ENCODE results near the gene FOXN3. TPM values are rescaled to one million over a fixed set of nuclear protein-coding genes. Genes with fewer than 3 reads are reported as not detected.

The FOXN3 gene
- total and polyA plus RNA-seq, 10 of the 15 experiments (the other 5 are each of a cell fraction or from before 2014, with no cell fraction given): 4.5 to 68.9 (median 29.7) TPM

DNA sequence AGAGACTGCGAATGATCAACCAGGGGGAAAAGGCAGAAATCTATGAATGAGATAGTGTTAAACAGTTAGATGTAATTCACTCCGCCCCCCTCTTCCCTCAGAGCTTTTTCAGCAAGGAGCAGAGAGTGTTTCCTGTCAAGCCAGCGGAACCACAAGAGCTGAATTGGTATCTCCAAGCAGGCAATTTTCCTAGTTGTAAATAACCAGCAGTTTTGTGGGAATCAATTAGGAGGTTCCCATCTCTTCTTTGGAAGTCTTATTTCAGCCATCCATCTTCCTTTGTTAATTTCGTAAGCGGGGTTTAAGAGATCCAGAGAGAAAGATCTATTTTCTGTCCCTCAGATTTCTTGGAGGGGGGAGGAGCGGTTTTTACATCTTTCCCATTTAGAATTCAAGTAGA is 178.0 kb downstream of the FOXN3 start (continued):
- TF ChIP-seq MTA3 (IDR thresholded peaks at IDR 0.05; ENCODE audit: borderline replicate concordance, low read length) (no peak), SP1 (IDR thresholded peaks at IDR 0.05; ENCODE audit: low read depth, low read length) (no peak), RELA (IDR thresholded peaks at IDR 0.05; ENCODE audit: borderline replicate concordance, partially characterized antibody) (no peak)

- SMC1A ChIA-PET (ENCODE audit: uncharacterized antibody, unreplicated experiment): interaction anchor here (1.0 to 1.7 kb wide), 4 partner anchors 12 to 66 kb away, joined by 3 to 7 read pairs (median 4); no protein-coding TSS in a partner anchor
- BruUV-seq (replicated peaks): no TSS peak
- H3K79me2 ChIP-seq (ENCODE audit: control insufficient read depth, insufficient read depth, low read length): peaks cover 2% of the 10 kb centered on the region
- WGBS (ENCODE audit: insufficient coverage, insufficient replicate concordance, low lambda C conversion rate, missing lambda C conversion rate): 80% methylated on average over 7 of the region's 7 CpGs
- POLR2A ChIA-PET: no interaction called here
- no peak overlapping the region for H3K4me2 ChIP-seq (ENCODE audit: control insufficient read depth, insufficient read depth)
- no peak overlapping the region for H2AFZ ChIP-seq (ENCODE audit: control insufficient read depth, low read depth, low read length)
- in situ Hi-C loops (cut with MboI): no loop called here
- no peaks in the 10 kb centered on the region for H4K20me1 ChIP-seq (ENCODE audit: control insufficient read depth, insufficient read depth)
- FAIRE-seq (no peak), ATAC-seq (no peak), DNase-seq (ENCODE audit: low read depth, low spot score) (no peak)
- no peaks in the 10 kb centered on the region for H3K9me3 ChIP-seq (replicated peaks; ENCODE audit: control insufficient read depth, insufficient read depth, low read length)
- TF ChIP-seq SREBF2 (IDR thresholded peaks at IDR 0.05; ENCODE audit: low read length) (no peak), CBX5 (IDR thresholded peaks at IDR 0.05; ENCODE audit: low read depth) (no peak), GABPA (IDR thresholded peaks at IDR 0.05; ENCODE audit: low read depth) (no peak), ZNF384 (IDR thresholded peaks at IDR 0.05; ENCODE audit: borderline replicate concordance, low read depth, low read length) (no peak), SP1 (IDR thresholded peaks at IDR 0.05; ENCODE audit: low read depth, low read length) (no peak), PAX5 (IDR thresholded peaks at IDR 0.05; ENCODE audit: borderline replicate concordance, low read depth, low read length) (no peak), SMC3 (IDR thresholded peaks at IDR 0.05; ENCODE audit: borderline replicate concordance, low read length) (no peak), WRNIP1 (IDR thresholded peaks at IDR 0.05; ENCODE audit: borderline replicate concordance, low read depth, low read length) (no peak), BHLHE40 (IDR thresholded peaks at IDR 0.05; ENCODE audit: borderline replicate concordance in 1 of 2, low read depth in 2 of 2, low read length in 1 of 2) (no peak), CHD4 (IDR thresholded peaks at IDR 0.05) (no peak), SMAD1 (IDR thresholded peaks at IDR 0.05; ENCODE audit: low read depth, partially characterized antibody) (no peak), MYC (IDR thresholded peaks at IDR 0.05; ENCODE audit: insufficient read depth, insufficient read length, insufficient replicate concordance, low read length, severe bottlenecking) (no peak), IKZF2 (IDR thresholded peaks at IDR 0.05) (no peak), ASH2L (IDR thresholded peaks at IDR 0.05; ENCODE audit: borderline replicate concordance, low read depth) (no peak), NBN (IDR thresholded peaks at IDR 0.05) (no peak), ETV6 (conservative IDR thresholded peaks at IDR 0.05 in 1 of 2, IDR thresholded peaks at IDR 0.05 in 1 of 2; ENCODE audit: borderline replicate concordance in 1 of 2, low read depth in 1 of 2) (no peak), GATAD2B (conservative IDR thresholded peaks at IDR 0.05; ENCODE audit: low read depth) (no peak)
- TF ChIP-seq, protein P1, sequence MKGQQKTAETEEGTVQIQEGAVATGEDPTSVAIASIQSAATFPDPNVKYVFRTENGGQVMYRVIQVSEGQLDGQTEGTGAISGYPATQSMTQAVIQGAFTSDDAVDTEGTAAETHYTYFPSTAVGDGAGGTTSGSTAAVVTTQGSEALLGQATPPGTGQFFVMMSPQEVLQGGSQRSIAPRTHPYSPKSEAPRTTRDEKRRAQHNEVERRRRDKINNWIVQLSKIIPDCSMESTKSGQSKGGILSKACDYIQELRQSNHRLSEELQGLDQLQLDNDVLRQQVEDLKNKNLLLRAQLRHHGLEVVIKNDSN (IDR thresholded peaks at IDR 0.05; ENCODE audit: borderline replicate concordance, extremely low read length, insufficient read depth, low read depth, low read length): no peak
- TF ChIP-seq, protein P2, sequence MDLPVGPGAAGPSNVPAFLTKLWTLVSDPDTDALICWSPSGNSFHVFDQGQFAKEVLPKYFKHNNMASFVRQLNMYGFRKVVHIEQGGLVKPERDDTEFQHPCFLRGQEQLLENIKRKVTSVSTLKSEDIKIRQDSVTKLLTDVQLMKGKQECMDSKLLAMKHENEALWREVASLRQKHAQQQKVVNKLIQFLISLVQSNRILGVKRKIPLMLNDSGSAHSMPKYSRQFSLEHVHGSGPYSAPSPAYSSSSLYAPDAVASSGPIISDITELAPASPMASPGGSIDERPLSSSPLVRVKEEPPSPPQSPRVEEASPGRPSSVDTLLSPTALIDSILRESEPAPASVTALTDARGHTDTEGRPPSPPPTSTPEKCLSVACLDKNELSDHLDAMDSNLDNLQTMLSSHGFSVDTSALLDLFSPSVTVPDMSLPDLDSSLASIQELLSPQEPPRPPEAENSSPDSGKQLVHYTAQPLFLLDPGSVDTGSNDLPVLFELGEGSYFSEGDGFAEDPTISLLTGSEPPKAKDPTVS (IDR thresholded peaks at IDR 0.05; ENCODE audit: low read depth, low read length): no peak
- RAD21 ChIA-PET (ENCODE audit: unreplicated experiment): no interaction called here
- peaks cover 7% of the 10 kb centered on the region for H3K4me1 ChIP-seq (ENCODE audit: control insufficient read depth, insufficient read depth, low read length)
- no peaks in the 10 kb centered on the region for H3K27me3 ChIP-seq (replicated peaks in 1 of 2; ENCODE audit: control insufficient read depth in 2 of 2, insufficient read depth in 2 of 2, low read length in 1 of 2)
- H3K27ac ChIP-seq (ENCODE audit: control insufficient read depth, insufficient read depth): no peak overlapping the region
- CTCF ChIA-PET: interaction anchor here (1.4 kb wide), 1 partner anchor 11 kb away, joined by 3 read pairs; no protein-coding TSS in a partner anchor
- H3K4me3 ChIP-seq: no peak overlapping the region
- H3K36me3 ChIP-seq (ENCODE audit: control insufficient read depth in 2 of 2, insufficient read depth in 2 of 2, low read length in 1 of 2): 0 out of 4 replicates have a peak, but pooled peaks cover 0 to 5% of the 10 kb centered on the region in 2 experiments
- intact Hi-C loops (cut with micrococcal nuclease; ENCODE audit: unreplicated experiment): no loop called here
- no peak overlapping the region for H3K9ac ChIP-seq (ENCODE audit: control insufficient read depth, insufficient read depth, low read length)
Observed at GRCh38 chr14:89237921-89238529, 179.0 kb downstream of the FOXN3 start.
